Measurements from ENCODE around the gene WTAP.
"Not testable (repeated sequence)": the region's sequence is repeated elsewhere in the genome, so short reads cannot be mapped to it uniquely, and the experiment has no call there.

The WTAP gene

GRCh38 chr6:159693894-159694545 is 33.3 kb upstream of the WTAP start:
- DNase-seq (ENCODE audit: low spot score), result peak; percentile 64

DNA sequence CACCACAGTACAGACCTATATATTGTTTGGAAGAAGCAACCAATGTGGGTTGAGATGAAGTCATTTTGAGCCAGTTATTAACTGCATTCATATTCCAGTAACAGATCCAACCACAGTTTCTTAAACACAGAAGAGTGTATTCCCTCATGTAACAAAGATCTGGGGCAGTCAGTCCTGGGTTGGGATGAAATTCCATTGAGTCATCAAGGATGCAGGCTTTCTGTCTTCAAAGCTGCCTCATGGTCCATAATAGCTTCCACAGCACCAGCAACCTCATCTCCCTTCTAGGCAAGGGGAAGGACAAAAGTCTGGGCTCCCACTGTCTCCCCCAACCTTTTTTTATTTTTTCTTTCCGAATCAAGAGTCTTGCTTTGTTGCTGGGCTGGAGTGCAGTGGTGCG is 31.3 kb upstream of the WTAP start:
- DNase-seq (ENCODE audit: low spot score), result no peak

DNA sequence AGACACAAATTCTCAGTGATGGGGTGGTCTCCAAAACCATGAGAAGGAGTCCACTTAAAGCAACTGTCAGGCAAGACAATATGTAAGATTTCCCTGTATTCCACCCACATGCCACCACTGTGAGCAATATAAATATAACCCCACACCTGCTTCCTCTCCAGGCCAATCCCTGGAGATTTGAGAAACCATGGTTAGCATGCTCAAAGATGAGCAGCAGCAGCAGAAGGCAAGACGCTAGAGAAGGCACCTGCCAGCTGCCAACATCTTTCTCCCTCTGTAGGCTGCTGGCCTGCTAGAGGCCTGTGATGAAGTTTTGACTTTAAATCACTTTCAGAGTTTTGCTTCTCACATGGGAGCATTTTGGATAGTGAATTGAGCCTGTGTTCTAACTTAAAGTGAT is 26.3 kb upstream of the WTAP start:
- DNase-seq (ENCODE audit: low spot score), result no peak

- no peak for DNase-seq (ENCODE audit: low spot score)
Observed at GRCh38 chr6:159701413-159701999, 25.8 kb upstream of the WTAP start.

- DNase-seq (ENCODE audit: low spot score), result not testable (repeated sequence)
Observed at GRCh38 chr6:159710603-159711002, 16.7 kb upstream of the WTAP start.

GRCh38 chr6:159712389-159712788 is 14.9 kb upstream of the WTAP start:
- not testable (repeated sequence) for DNase-seq (ENCODE audit: low spot score)

GRCh38 chr6:159713984-159714383 is 13.3 kb upstream of the WTAP start:
- no peak for DNase-seq (ENCODE audit: low spot score)

DNA sequence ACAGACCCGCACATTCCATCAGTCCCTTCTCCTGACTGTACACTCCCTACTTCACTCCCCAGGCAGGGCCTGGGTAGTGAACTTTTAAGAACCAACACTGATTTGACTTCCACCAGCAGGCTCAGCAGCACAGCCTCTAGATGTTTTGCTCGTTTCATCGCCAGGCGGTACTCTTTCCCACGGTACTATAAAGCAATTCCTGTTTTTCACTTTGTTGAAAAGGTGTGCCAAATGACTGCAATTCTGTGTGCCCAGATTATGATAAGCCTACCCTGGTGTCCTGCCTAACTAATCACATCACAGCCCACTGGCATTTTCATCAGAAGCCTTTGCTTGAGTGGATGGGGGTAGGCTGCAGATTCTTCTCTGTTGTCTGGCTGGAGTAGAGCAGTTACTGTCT is 12.9 kb upstream of the WTAP start:
- DNase-seq (ENCODE audit: low spot score), result no peak

- DNase-seq (ENCODE audit: low spot score), result no peak
Observed at GRCh38 chr6:159715166-159715565, 12.1 kb upstream of the WTAP start.

DNA sequence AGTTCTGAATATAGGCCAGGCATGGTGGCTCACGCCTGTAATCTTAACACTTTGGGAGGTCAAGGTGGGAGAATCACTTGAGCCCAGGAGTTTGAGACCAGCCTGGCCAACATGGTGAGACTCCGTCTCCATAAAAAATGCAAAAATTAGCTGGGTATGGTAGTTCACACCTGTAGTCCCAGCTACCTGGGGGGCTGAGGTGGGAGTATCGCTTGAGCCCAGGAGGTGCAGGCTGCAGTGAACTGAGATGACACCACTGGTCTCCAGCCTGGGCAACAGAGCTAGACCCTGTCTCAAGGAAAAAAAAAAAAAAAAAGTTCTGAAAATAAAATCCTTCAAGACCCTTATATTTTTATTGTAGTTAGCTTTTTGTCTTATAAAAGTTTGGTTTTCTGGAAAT is 11.7 kb upstream of the WTAP start:
- no peak for DNase-seq (ENCODE audit: low spot score)

- DNase-seq (ENCODE audit: low spot score), result no peak
Observed at GRCh38 chr6:159716247-159717096, 10.8 kb upstream of the WTAP start.

GRCh38 chr6:159718634-159719033 is 8.7 kb upstream of the WTAP start:
- no peak for DNase-seq (ENCODE audit: low spot score)

DNA sequence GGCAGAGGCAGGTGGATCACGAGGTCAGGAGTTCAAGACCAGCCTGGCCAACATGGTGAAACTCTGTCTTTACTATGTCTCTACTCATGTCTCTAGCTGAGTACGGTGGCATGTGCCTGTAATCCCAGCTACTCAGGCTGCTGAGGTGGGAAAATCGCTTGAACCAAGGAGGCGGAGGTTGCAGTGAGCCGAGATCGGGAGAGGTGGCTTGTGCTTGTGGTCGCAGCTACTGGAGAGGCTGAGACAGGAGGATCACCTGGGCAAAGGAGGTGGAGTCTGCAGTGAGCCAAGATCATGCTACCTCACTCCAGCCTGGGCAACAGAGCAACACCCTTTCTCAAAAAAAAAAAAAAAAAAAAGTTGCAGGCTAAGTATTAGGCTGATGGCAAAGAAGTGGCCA is 8.0 kb upstream of the WTAP start:
- no peak for DNase-seq (ENCODE audit: low spot score)

DNA sequence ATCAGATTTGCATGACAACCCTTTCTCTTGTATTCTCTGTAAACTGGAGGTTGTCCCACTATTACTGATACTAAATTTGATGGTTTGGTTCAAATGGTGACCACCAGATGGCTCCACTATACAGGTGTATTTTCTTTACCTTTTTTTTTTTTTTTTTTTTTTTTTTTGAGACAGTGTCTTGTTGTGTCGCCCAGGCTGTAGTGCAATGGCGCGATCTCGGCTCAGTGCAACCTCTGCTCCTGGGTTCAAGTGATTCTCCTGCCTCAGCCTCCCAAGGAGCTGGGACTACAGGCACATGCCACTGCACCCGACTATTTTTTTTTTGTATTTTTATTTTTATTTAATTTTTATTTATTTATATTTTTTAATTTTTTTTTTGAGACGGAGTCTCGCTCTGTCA is 6.6 kb upstream of the WTAP start:
- DNase-seq (ENCODE audit: low spot score), result peak; percentile 53

GRCh38 chr6:159721981-159722380 is 5.3 kb upstream of the WTAP start:
- not testable (repeated sequence) for DNase-seq (ENCODE audit: low spot score)

DNA sequence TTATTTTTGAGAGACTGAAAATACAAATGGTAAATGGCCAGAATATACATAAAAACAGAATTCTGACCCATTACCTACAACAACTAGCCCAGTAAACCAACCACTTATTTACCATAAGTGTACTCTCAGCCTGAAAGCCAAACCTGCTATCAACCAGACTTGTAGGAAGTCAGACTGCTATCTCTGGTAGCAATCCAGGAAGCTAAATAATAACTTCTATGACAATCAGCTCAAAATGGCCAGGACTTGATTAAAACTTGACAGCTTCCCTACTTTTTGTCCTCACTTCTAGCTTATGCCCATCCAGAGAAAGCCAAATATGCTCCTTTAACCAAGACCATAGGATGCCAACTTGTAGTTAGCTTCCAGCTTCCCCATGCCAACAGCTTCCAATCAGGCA is 4.7 kb upstream of the WTAP start:
- no peak for DNase-seq (ENCODE audit: low spot score)

DNA sequence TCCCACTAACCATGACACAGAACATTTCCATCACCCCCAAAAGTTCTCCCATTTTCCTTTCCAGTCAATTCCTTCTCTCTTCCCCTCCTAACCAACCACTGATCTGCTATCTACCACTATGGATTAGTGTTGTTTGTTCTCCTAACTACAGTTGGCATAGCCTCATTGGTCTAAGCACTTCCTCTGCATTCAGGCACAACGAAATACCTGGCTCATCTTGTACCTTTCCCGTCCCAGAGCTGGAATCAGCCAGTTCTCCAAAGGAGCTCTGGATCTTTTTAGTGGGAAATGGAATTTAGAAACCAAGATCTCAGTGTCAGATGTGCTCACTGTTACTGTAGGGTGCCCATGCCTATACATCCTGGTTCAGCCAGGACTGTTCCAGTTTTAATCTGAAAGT is 4.0 kb upstream of the WTAP start:
- no peak for DNase-seq (ENCODE audit: low spot score)

DNA sequence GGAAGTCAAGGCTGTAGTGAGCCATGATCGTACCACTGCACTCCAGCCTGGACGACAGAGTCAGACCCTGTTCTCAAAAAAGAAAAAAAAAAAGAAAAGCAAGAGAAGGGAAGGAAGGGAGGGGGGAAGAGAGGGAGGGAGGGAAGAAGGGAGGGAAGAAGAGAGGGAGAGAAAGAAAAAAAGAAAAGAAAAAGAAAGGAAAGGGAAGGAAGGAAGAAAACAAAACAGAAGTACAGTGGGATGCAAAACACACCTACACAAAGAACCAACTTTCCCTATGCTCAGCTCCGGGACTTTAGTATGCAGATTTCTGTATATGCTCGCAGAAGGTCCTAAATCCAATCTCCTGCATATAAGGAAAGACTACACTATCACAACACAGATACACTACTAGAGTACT is 2.5 kb upstream of the WTAP start:
- no peak for DNase-seq (ENCODE audit: low spot score)

- DNase-seq (ENCODE audit: low spot score), result not testable (repeated sequence)
Observed at GRCh38 chr6:159725208-159725607, 2.1 kb upstream of the WTAP start.

DNA sequence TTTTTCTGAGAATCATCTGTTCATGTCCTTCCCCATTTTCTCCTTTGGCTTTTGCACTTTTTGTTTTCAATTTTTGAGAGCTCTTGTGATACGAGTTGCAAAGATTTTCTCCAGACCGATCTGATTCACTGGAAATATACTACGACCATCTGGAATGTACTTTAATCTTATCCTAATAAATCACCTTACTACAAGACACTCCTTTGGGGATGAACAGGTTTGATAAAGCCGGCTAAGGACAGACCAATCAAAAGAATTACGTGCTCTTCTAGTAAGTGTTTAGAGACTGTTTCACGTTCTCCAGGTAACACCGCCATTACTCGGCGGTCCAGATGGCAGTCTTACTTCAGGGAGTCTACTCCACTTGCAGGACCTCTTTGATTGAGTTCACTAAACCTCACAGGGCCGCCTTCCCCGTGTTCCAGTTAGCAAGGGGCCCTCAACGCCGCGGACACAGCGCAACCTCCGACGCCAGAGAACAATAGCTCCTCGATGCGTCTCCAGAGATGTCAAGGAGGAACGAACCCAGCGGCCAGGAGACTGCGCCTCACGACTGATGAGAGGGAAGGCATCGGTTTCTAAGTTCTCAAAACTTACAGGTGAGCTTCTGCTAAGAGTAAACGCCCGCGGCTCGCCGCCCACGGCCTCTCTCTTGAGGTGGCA is 920 bp upstream of the WTAP start:
- DNase-seq (ENCODE audit: low spot score), result no peak

GRCh38 chr6:159727717-159728445 is 575 bp downstream of the WTAP start:
- peak; percentile 44 for DNase-seq (ENCODE audit: low spot score)

GRCh38 chr6:159728531-159728964 is 1.2 kb downstream of the WTAP start:
- no peak for DNase-seq (ENCODE audit: low spot score)

All from activated CD4-positive, alpha-beta T cell treated with anti-CD3 and anti-CD28 coated beads, Interleukin-2, Interleukin-4, amounts not matched to agents 100 ng/mL and 50 ng/mL, durations not matched to agents 16 hours and 8 hours (primary cell).